Thyroid gland (tissue), 4 donors: Measurements from ENCODE around the gene KCNIP1.

Experiments used
- CTCF ChIP-seq, 6 experiments: fragments of 200-600 bp in 3 of 6; fragments of 450-650 bp in 3 of 6; sonication (generic) in 3 of 6; IDR thresholded peaks; one replicate each; pipeline ENCODE4 v1.5.1; 2016 to 2019; ENCODE audit warnings: antibody characterized with exemption in 6 of 6, mild to moderate bottlenecking in 2 of 6, inconsistent platforms in 1 of 6, moderate library complexity in 1 of 6
- POLR2A ChIP-seq, 2 donors: fragments of 450-650 bp; IDR thresholded peaks; one replicate each; pipeline ENCODE4 v1.6.1; 2017; ENCODE audit warnings: antibody characterized with exemption in 2 of 2, mild to moderate bottlenecking in 2 of 2, moderate library complexity in 1 of 2

GRCh38 chr5:170532935-170533334 lies 29.1 kb downstream of the KCNIP1 start:
- no peak for TF ChIP-seq POLR2A (IDR thresholded peaks at IDR 0.05)
- no peak for TF ChIP-seq CTCF (IDR thresholded peaks at IDR 0.05)
